Pancreas (tissue), 10 donors: Measurements from ENCODE around the gene ZDHHC11B. TPM values are rescaled to one million over a fixed set of nuclear protein-coding genes. Genes with fewer than 3 reads are reported as not detected.
A peak's percentile ranks its signal among the peaks of the same experiment; 100 is the strongest.

Experiments used
- ATAC-seq, 4 donors: fragments of 200-7000 bp; cut with Tn5 transposase; one replicate each; pipeline versions ENCODE4 v1.8.0 to v1.9.1; 2020; ENCODE audit warnings: mild to moderate bottlenecking in 4 of 4, moderate library complexity in 4 of 4
- DNase-seq, 6 donors: peaks; one replicate each; pipeline ENCODE4 v3.0.0-alpha.2; 2020
- FAIRE-seq: peaks from 2 replicates; lab custom pipeline; 2012; peaks lifted over from hg19 to GRCh38; lab: Jason Lieb, UNC
- H3K27ac ChIP-seq, 4 donors: fragments of 200-600 bp; sonication (generic); 1 replicate in 3 of 4; 2 replicates in 1 of 4; pipeline versions ENCODE4 v1.5.0 to v1.8.0; 2020
- H3K27me3 ChIP-seq, 4 donors: fragments of 200-600 bp; one replicate each; pipeline ENCODE4 v1.8.0; 2021
- H3K36me3 ChIP-seq, 3 donors: fragments of 200-600 bp; sonication (generic) in 1 of 3; one replicate each; pipeline versions ENCODE4 v1.5.0 to v1.8.0; 2020 to 2021
- H3K4me1 ChIP-seq, 3 donors: fragments of 200-600 bp; one replicate each; pipeline ENCODE4 v1.8.0; 2021
- H3K4me3 ChIP-seq, 4 donors: fragments of 200-600 bp; sonication (generic) in 2 of 4; one replicate each; pipeline versions ENCODE4 v1.5.0 to v1.8.0; 2020 to 2021
- H3K9me3 ChIP-seq, 4 donors: fragments of 200-600 bp; one replicate each; pipeline ENCODE4 v1.8.0; 2021
- CTCF ChIP-seq, 4 donors: fragments of 200-600 bp; sonication (generic) in 3 of 4; IDR thresholded peaks; one replicate each; pipeline versions ENCODE4 v1.5.0 to v1.8.0; 2021; ENCODE audit warnings: antibody characterized with exemption in 4 of 4
- WGBS, 2 donors: extraction: QIAGEN DNeasy Blood & Tissue Kit; methylation state at CpG; one replicate each; pipeline ENCODE4 v1.1.7; 2013; 5-methylcytosine and 5-hydroxymethylcytosine counted together
- intact Hi-C, 3 donors: fragments of 100-400 bp; cut with DNase I; formaldehyde crosslinking; loops; one replicate each; pipeline versions ENCODE4 v1.11.1 to v1.14.2; 2022
- polyA plus RNA-seq, 2 donors: library from polyadenylated mRNA; stranded (reverse); fragments of 200-250 nt; gene quantifications; one replicate each; pipeline ENCODE4 v1.2.3, GENCODE V29; 2013
- total RNA-seq, 6 donors: library from RNA; stranded (reverse); fragmentation: NEBNext Ultra II Directional in 4 of 6; extraction: Animal tissue kit (Norgen Biotek cat#: 25700) in 4 of 6; gene quantifications; one replicate each; pipeline versions ENCODE4 v1.2.1 to v1.2.4, GENCODE V29; 2021 to 2023
- donor health status: healthy with polysubstance abuse.
- donor health status: DM: no; HTN: no; CAD: no; lungs with moderate emphysema.
- donor health status: DM: no; HTN: no; CAD: no.
- donor health status: control.
- donor health status: control.
- donor health status: Bipolar disorder and iron deficiency.
- donor health status: DM: yes; HTN: yes; CAD: no.
- donor health status: DM: no; HTN: no; CAD: no.
- donor health status: DM: no; HTN: no; CAD: no.
- donor health status: DM: yes; HTN: yes; CAD: no.

ZDHHC11B gene
- total and polyA plus RNA-seq, 8 donors, result 2.8 to 19.9 (median 6.2) TPM

- ATAC-seq (no peak), FAIRE-seq (no peak), DNase-seq (peak in 2 of 6 donors; percentile 57 to 65)
- TF ChIP-seq CTCF (IDR thresholded peaks at IDR 0.05), result no peak
- no peak overlapping the region for H3K4me3 ChIP-seq
- H3K9me3 ChIP-seq, result no peaks in the 10 kb centered on the region
- H3K4me1 ChIP-seq, result peaks cover 7 to 16% (median 11%) of the 10 kb centered on the region in 3 donors
- H3K27me3 ChIP-seq, result no peaks in the 10 kb centered on the region
- 83 to 86% methylated on average over 36 of the region's 36 CpGs for WGBS, 2 donors
- H3K27ac ChIP-seq, result no peak overlapping the region
- no peaks in the 10 kb centered on the region for H3K36me3 ChIP-seq
- intact Hi-C loops, result no loop called here
Measured at GRCh38 chr5:675871-676698, 108.4 kb downstream of the ZDHHC11B start.

- Histone ChIP-seq H3K4me1 (peaks cover 7 to 16% (median 11%) of the 10 kb centered on the region in 3 donors), H3K27me3 (no peaks in the 10 kb centered on the region), H3K27ac (no peak overlapping the region), H3K4me3 (no peak overlapping the region), H3K36me3 (no peaks in the 10 kb centered on the region), H3K9me3 (no peaks in the 10 kb centered on the region)
- TF ChIP-seq CTCF (IDR thresholded peaks at IDR 0.05), result no peak
- ATAC-seq (no peak), DNase-seq (peak in 3 of 6 donors; percentile 22 to 70 (median 44)), FAIRE-seq (no peak)
- intact Hi-C loops, result no loop called here
- WGBS, 2 donors, result 80 to 85% methylated on average over 18 to 20 of the region's 20 CpGs
Measured at GRCh38 chr5:675111-675870, 109.2 kb downstream of the ZDHHC11B start.

- TF ChIP-seq CTCF (IDR thresholded peaks at IDR 0.05), result no peak
- no peak overlapping the region for H3K27ac ChIP-seq
- peak in 2 of 6 donors; percentile 28 to 75 for DNase-seq
- WGBS, 2 donors, result 73 to 87% methylated on average over 7 of the region's 7 CpGs
- H3K4me3 ChIP-seq, result no peak overlapping the region
- no peaks in the 10 kb centered on the region for H3K27me3 ChIP-seq
- intact Hi-C loops, result loop anchor here in 2 of 3 donors (5.0 kb wide), 1 partner anchor 228 kb away; no protein-coding TSS in a partner anchor
- ATAC-seq, result no peak
- FAIRE-seq, result no peak
- peaks cover 7 to 16% (median 11%) of the 10 kb centered on the region in 3 donors for H3K4me1 ChIP-seq
- no peaks in the 10 kb centered on the region for H3K9me3 ChIP-seq
- no peaks in the 10 kb centered on the region for H3K36me3 ChIP-seq
Measured at GRCh38 chr5:674630-675011, 109.9 kb downstream of the ZDHHC11B start.

- H3K27me3 ChIP-seq, result no peaks in the 10 kb centered on the region
- no peak for TF ChIP-seq CTCF (IDR thresholded peaks at IDR 0.05)
- peaks cover 7 to 16% (median 11%) of the 10 kb centered on the region in 3 donors for H3K4me1 ChIP-seq
- H3K9me3 ChIP-seq, result no peaks in the 10 kb centered on the region
- H3K27ac ChIP-seq, result no peak overlapping the region
- no peak overlapping the region for H3K4me3 ChIP-seq
- no peak for FAIRE-seq
- DNase-seq, result peak in 4 of 6 donors; percentile 9 to 78 (median 48)
- ATAC-seq, result no peak
- 71 to 78% methylated on average over 27 of the region's 27 CpGs for WGBS, 2 donors
- intact Hi-C loops, result loop anchor here in 2 of 3 donors (5.0 kb wide), 1 partner anchor 228 kb away; no protein-coding TSS in a partner anchor
- H3K36me3 ChIP-seq, result no peaks in the 10 kb centered on the region
Measured at GRCh38 chr5:673831-674629, 110.5 kb downstream of the ZDHHC11B start.
